K562 (cell line): ENCODE measurements around the gene PTPN1. TPM values are rescaled to one million over a fixed set of nuclear protein-coding genes. Genes with fewer than 3 reads are reported as not detected.
A peak's percentile ranks its signal among the peaks of the same experiment; 100 is the strongest.

ENCODE experiments used
- BHLHE40 ChIP-seq: IDR thresholded peaks from 2 replicates; pipeline ENCODE4 v1.6.1; 2011; ENCODE audit warnings: low read length, improper control_type of control experiment
- CBX5 ChIP-seq: IDR thresholded peaks from 2 replicates; pipeline ENCODE4 v1.6.1; 2014; ENCODE audit warnings: low read depth, borderline replicate concordance
- FOXM1 ChIP-seq, 2 experiments: fragments of 450-650 bp in 1 of 2; sonication (generic) in 1 of 2; formaldehyde crosslinking in 1 of 2; IDR thresholded peaks; 2 replicates each; pipeline versions ENCODE4 v1.6.1 to v1.9.0; 2017 to 2022; ENCODE audit warnings: low read depth in 2 of 2, mild to moderate bottlenecking in 2 of 2, missing genetic modification reagents in 1 of 2, moderate library complexity in 1 of 2
- MXI1 ChIP-seq: IDR thresholded peaks from 2 replicates; pipeline ENCODE4 v1.6.1; 2011; ENCODE audit warnings: low read depth, mild to moderate bottlenecking, improper control_type of control experiment, low read length
- POLR3A ChIP-seq: IDR thresholded peaks from 2 replicates; pipeline ENCODE4 v1.6.1; 2011; ENCODE audit warnings: borderline replicate concordance, mild to moderate bottlenecking, moderate library complexity; ENCODE audit not compliant: insufficient read length, insufficient read depth; ENCODE audit errors: extremely low read depth
- RAD21 ChIP-seq, 2 experiments: fragments of 250-450 bp in 1 of 2; fragments of 450-650 bp in 1 of 2; sonication (Bioruptor Pico) in 1 of 2; formaldehyde crosslinking in 1 of 2; IDR thresholded peaks in 1 of 2; conservative IDR thresholded peaks in 1 of 2; 2 replicates each; pipeline versions ENCODE4 v1.4.0 to v1.8.0; 2020 to 2022; ENCODE audit warnings: mild to moderate bottlenecking in 2 of 2, moderate library complexity in 1 of 2
- SAP30 ChIP-seq: fragments of 200-600 bp; sonication (generic); IDR thresholded peaks from 2 replicates; pipeline ENCODE4 v1.6.1; 2012; ENCODE audit warnings: borderline replicate concordance, low read depth, mild to moderate bottlenecking, moderate library complexity, low read length, control low read depth, inconsistent platforms; ENCODE audit not compliant: insufficient read depth, poor library complexity, severe bottlenecking
- SNAPC5 ChIP-seq: fragments of 250-450 bp; sonication (Bioruptor Pico); IDR thresholded peaks from 2 replicates; pipeline ENCODE4 v1.8.0; 2021; ENCODE audit warnings: moderate library complexity, mild to moderate bottlenecking, inconsistent platforms
- STAG1 ChIP-seq: sonication (generic); formaldehyde crosslinking; IDR thresholded peaks from 2 replicates; pipeline ENCODE4 v1.5.0; 2020; ENCODE audit warnings: missing genetic modification reagents, borderline replicate concordance
- TCF7L2 ChIP-seq: fragments of 150-350 bp; IDR thresholded peaks from 2 replicates; pipeline ENCODE4 v1.6.1; 2016; ENCODE audit warnings: low read depth, mild to moderate bottlenecking, low read length, moderate library complexity
- TEAD4 ChIP-seq, 2 experiments: sonication (generic) in 1 of 2; formaldehyde crosslinking in 1 of 2; IDR thresholded peaks; 2 replicates each; pipeline versions ENCODE4 v1.6.1 to v1.8.0; 2012 to 2022; ENCODE audit warnings: borderline replicate concordance in 1 of 2, inconsistent platforms in 1 of 2, low read length in 1 of 2, mild to moderate bottlenecking in 1 of 2, missing genetic modification reagents in 1 of 2
- TFAP4 ChIP-seq: sonication (generic); formaldehyde crosslinking; IDR thresholded peaks from 2 replicates; pipeline ENCODE4 v1.8.0; 2022; ENCODE audit warnings: missing genetic modification reagents, mild to moderate bottlenecking, moderate library complexity, borderline replicate concordance
- TGIF2 ChIP-seq: sonication (generic); formaldehyde crosslinking; IDR thresholded peaks from 2 replicates; pipeline ENCODE4 v1.8.1; 2022; ENCODE audit warnings: mild to moderate bottlenecking, missing genetic modification reagents, moderate library complexity
- THRAP3 ChIP-seq: fragments of 450-650 bp; IDR thresholded peaks from 2 replicates; pipeline ENCODE4 v1.6.1; 2016; ENCODE audit warnings: mild to moderate bottlenecking, inconsistent platforms, borderline replicate concordance
- ZNF224 ChIP-seq: sonication (generic); formaldehyde crosslinking; IDR thresholded peaks from 2 replicates; pipeline ENCODE4 v1.8.0; 2022; ENCODE audit warnings: mild to moderate bottlenecking, missing genetic modification reagents
- ZNF395 ChIP-seq: fragments of 200-800 bp; sonication (Bioruptor generic); IDR thresholded peaks from 2 replicates; pipeline ENCODE4 v1.6.1; 2017; ENCODE audit warnings: missing genetic modification characterization, missing compliant biosample characterization
- ZNF444 ChIP-seq: fragments of 250-450 bp; sonication (Bioruptor Pico); IDR thresholded peaks from 2 replicates; pipeline ENCODE4 v1.4.0; 2020; ENCODE audit warnings: mild to moderate bottlenecking, moderate library complexity
- ZNF592 ChIP-seq: fragments of 450-650 bp; IDR thresholded peaks from 2 replicates; pipeline ENCODE4 v1.6.1; 2017; ENCODE audit warnings: antibody characterized with exemption, mild to moderate bottlenecking
- ZNF699 ChIP-seq: fragments of 250-450 bp; sonication (Bioruptor Pico); IDR thresholded peaks from 2 replicates; pipeline ENCODE4 v1.8.0; 2021; ENCODE audit warnings: mild to moderate bottlenecking, moderate library complexity; ENCODE audit not compliant: insufficient replicate concordance
- ZSCAN32 ChIP-seq: fragments of 450-650 bp; formaldehyde crosslinking; IDR thresholded peaks from 2 replicates; pipeline ENCODE4 v1.4.0; 2020; ENCODE audit warnings: mild to moderate bottlenecking, moderate library complexity
- polyA plus RNA-seq, 8 experiments: library from polyadenylated mRNA; depleted of rRNA in 4 of 8; stranded (reverse) in 5 of 8; unstranded in 3 of 8; fragments of >200 nt; fragmentation: Nextera tagmentation in 2 of 8; fragmentation: Illumina TruSeq in 1 of 8; extraction: Ambion mirVana in 2 of 8; extraction: Trizol in 1 of 8; gene quantifications; 2 replicates each; pipeline versions ENCODE4 v1.2.1 to v1.2.3, GENCODE V29; 2011 to 2014; ENCODE audit warnings: inconsistent platforms in 1 of 8, missing spikeins in 1 of 8
- total RNA-seq, 7 experiments: library from RNA; depleted of rRNA in 6 of 7; stranded (reverse); fragments of >200 nt in 6 of 7; fragmentation: Illumina TruSeq in 2 of 7; extraction: Trizol in 2 of 7; gene quantifications; 2 replicates each; pipeline versions ENCODE4 v1.2.1 to v1.2.3, GENCODE V29; 2011 to 2021; ENCODE audit warnings: low replicate concordance in 1 of 7

The PTPN1 gene
- total and polyA plus RNA-seq, 9 of the 15 experiments (the other 6 are each of a cell fraction or from before 2014, with no cell fraction given) = 11.0 to 85.3 (median 54.0) TPM

GRCh38 chr20:50482396-50482981 lies 27.7 kb upstream of the PTPN1 start (continued):
- TF ChIP-seq ZNF592 (peak; percentile 97), THRAP3 (no peak), TEAD4 (IDR thresholded peaks at IDR 0.05; ENCODE audit: low read length) (peak; percentile 92; the same call in 1 of the 2 replicates), TEAD4 (CRISPR knock-in tag; IDR thresholded peaks at IDR 0.05; ENCODE audit: borderline replicate concordance) (no peak), SNAPC5 (CRISPR knock-in tag) (no peak), TGIF2 (CRISPR knock-in tag) (no peak), TFAP4 (no peak), BHLHE40 (no peak), STAG1 (CRISPR knock-in tag) (no peak), SAP30 (no peak), TCF7L2 (no peak), ZNF444 (CRISPR knock-in tag) (no peak; the same call in 1 of the 2 replicates), FOXM1 (IDR thresholded peaks at IDR 0.05; ENCODE audit: low read depth) (peak; percentile 74), FOXM1 (CRISPR knock-in tag; IDR thresholded peaks at IDR 0.05; ENCODE audit: low read depth) (no peak), CBX5 (no peak), RAD21 (CRISPR knock-in tag; conservative IDR thresholded peaks at IDR 0.05 in 1 of 2, IDR thresholded peaks at IDR 0.05 in 1 of 2) (0 out of 4 replicates have a peak, but pooled peaks of 1 of the 2 experiments have one; percentile 7), ZNF699 (no peak), ZSCAN32 (no peak), POLR3A (no peak), MXI1 (no peak), ZNF224 (CRISPR knock-in tag) (no peak), ZNF395 (CRISPR knock-in tag) (peak; percentile 97)
